Natural killer cell (primary cell): ENCODE results near the gene PTPRK. TPM values are rescaled to one million over a fixed set of nuclear protein-coding genes. Genes with fewer than 3 reads are reported as not detected.

ENCODE experiments used
- ATAC-seq, 3 donors: fragments of 150-1000 bp in 2 of 3; fragments of 200-7000 bp in 1 of 3; cut with Tn5 transposase; 1 replicate in 1 of 3; 2 replicates in 2 of 3; pipeline ENCODE4 v1.10.0; 2021; ENCODE audit warnings: mild to moderate bottlenecking in 2 of 3, moderate library complexity in 2 of 3
- DNase-seq, 2 donors: peaks; one replicate each; pipeline versions ENCODE4 v3.0.0 to v3.0.0-alpha.2; 2013 to 2021; ENCODE audit warnings: mixed read lengths in 1 of 2
- H3K27ac ChIP-seq: one replicate; pipeline ENCODE4 v1.5.1; 2013; ENCODE audit warnings: mild to moderate bottlenecking, low read length
- H3K27me3 ChIP-seq: one replicate; pipeline ENCODE4 v1.6.1; 2013; ENCODE audit warnings: low read length; ENCODE audit not compliant: control insufficient read depth, insufficient read depth
- H3K36me3 ChIP-seq: one replicate; pipeline ENCODE4 v1.6.1; 2013; ENCODE audit warnings: low read length; ENCODE audit not compliant: control insufficient read depth, insufficient read depth
- H3K4me1 ChIP-seq: one replicate; pipeline ENCODE4 v1.6.1; 2013; ENCODE audit warnings: low read length; ENCODE audit not compliant: control insufficient read depth, insufficient read depth
- H3K4me3 ChIP-seq: one replicate; pipeline ENCODE4 v1.5.1; 2013; ENCODE audit warnings: low read length
- H3K9me3 ChIP-seq: one replicate; pipeline ENCODE4 v1.6.1; 2013; ENCODE audit warnings: low read length; ENCODE audit not compliant: control insufficient read depth, insufficient read depth
- H3K27ac Mint-ChIP-seq, 2 donors: one replicate each; pipeline ENCODE4 v1.8.0; 2022; ENCODE audit warnings: mild to moderate bottlenecking in 2 of 2, mixed read lengths in 2 of 2, moderate library complexity in 1 of 2
- H3K27me3 Mint-ChIP-seq, 2 donors: one replicate each; pipeline ENCODE4 v1.8.0; 2022; ENCODE audit warnings: low read depth in 2 of 2, mixed read lengths in 2 of 2
- H3K36me3 Mint-ChIP-seq: one replicate; pipeline ENCODE4 v1.8.0; 2022; ENCODE audit warnings: mixed read lengths
- H3K4me1 Mint-ChIP-seq, 2 donors: one replicate each; pipeline ENCODE4 v1.8.0; 2022; ENCODE audit warnings: mixed read lengths in 2 of 2
- H3K4me3 Mint-ChIP-seq: one replicate; pipeline ENCODE4 v1.8.0; 2022; ENCODE audit warnings: mild to moderate bottlenecking, moderate library complexity, mixed read lengths
- H3K9me3 Mint-ChIP-seq, 2 donors: one replicate each; pipeline ENCODE4 v1.8.0; 2022; ENCODE audit warnings: mixed read lengths in 2 of 2
- CTCF ChIP-seq: fragments of 200-600 bp; IDR thresholded peaks from one replicate; pipeline ENCODE4 v1.8.0; 2022; ENCODE audit warnings: antibody characterized with exemption
- WGBS: methylation state at CpG from one replicate; pipeline ENCODE4 v1.1.7; 2013; ENCODE audit warnings: missing lambda C conversion rate; ENCODE audit not compliant: insufficient coverage; 5-methylcytosine and 5-hydroxymethylcytosine counted together
- intact Hi-C: fragments of 100-400 bp; cut with micrococcal nuclease; formaldehyde crosslinking; loops from one replicate; pipeline ENCODE4 v1.14.2; 2022
- total RNA-seq, 4 donors: library from RNA; stranded (reverse); fragments of 120-200 nt in 1 of 4; gene quantifications; one replicate each; pipeline versions ENCODE4 v1.2.3 to v1.2.4, GENCODE V29; 2013 to 2022

Gene PTPRK
- total RNA-seq, 3 donors from 2014 or later (not counting 1 experiment from before 2014, with no cell fraction given), result 0.14 to 1.2 (median 0.95) TPM

GRCh38 chr6:128403618-128404444, 116.6 kb downstream of the PTPRK start:
- TF ChIP-seq CTCF, result no peak
- intact Hi-C loops, result no loop called here
- no peaks in the 10 kb centered on the region for H3K36me3 Mint-ChIP-seq
- Histone ChIP-seq H3K4me3 (no peak overlapping the region), H3K27ac (no peak overlapping the region), H3K9me3 (no peaks in the 10 kb centered on the region), H3K4me1 (no peaks in the 10 kb centered on the region), H3K27me3 (no peaks in the 10 kb centered on the region), H3K36me3 (no peaks in the 10 kb centered on the region)
- H3K4me3 Mint-ChIP-seq, result no peak overlapping the region
- ATAC-seq (no peak), DNase-seq (no peak)
- WGBS, result 88% methylated on average over 3 of the region's 4 CpGs
- peaks cover 0 to 3% of the 10 kb centered on the region in 2 donors for H3K9me3 Mint-ChIP-seq
- no peaks in the 10 kb centered on the region for H3K27me3 Mint-ChIP-seq
- no peaks in the 10 kb centered on the region for H3K4me1 Mint-ChIP-seq
- H3K27ac Mint-ChIP-seq, result no peak overlapping the region

DNA sequence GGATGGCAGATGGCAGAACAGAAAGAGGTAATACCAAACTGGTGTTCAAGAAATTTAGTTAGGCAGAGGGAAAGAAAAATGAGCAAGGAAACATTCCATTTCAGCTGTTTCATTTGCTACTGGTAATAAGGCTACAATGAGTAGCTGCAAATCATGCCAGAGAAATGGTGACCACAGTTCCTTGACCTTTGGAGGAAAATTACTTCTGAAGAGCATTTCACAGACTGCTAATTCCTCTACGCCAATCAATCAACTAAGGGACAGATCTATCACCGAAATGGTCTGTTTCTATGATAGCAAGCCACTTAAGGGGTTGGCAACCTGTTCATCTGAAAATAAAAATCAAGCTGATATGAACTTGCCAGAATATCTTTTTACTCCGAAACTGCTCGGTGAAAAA, 119.5 kb downstream of the PTPRK start:
- Mint-ChIP-seq H3K4me3 (no peak overlapping the region), H3K36me3 (no peaks in the 10 kb centered on the region), H3K27me3 (no peaks in the 10 kb centered on the region), H3K27ac (no peak overlapping the region), H3K4me1 (no peaks in the 10 kb centered on the region), H3K9me3 (peaks cover 0 to 3% of the 10 kb centered on the region in 2 donors)
- 92% methylated on average over 3 of the region's 4 CpGs for WGBS
- Histone ChIP-seq H3K4me3 (no peak overlapping the region), H3K4me1 (no peaks in the 10 kb centered on the region), H3K9me3 (no peaks in the 10 kb centered on the region), H3K27ac (no peak overlapping the region), H3K27me3 (no peaks in the 10 kb centered on the region), H3K36me3 (no peaks in the 10 kb centered on the region)
- intact Hi-C loops, result no loop called here
- TF ChIP-seq CTCF, result no peak
- no peak for DNase-seq
- ATAC-seq, result no peak

- Mint-ChIP-seq H3K4me3 (no peak overlapping the region), H3K4me1 (no peaks in the 10 kb centered on the region), H3K9me3 (peaks cover 0 to 3% of the 10 kb centered on the region in 2 donors), H3K27ac (no peak overlapping the region), H3K27me3 (no peaks in the 10 kb centered on the region), H3K36me3 (no peaks in the 10 kb centered on the region)
- Histone ChIP-seq H3K36me3 (no peaks in the 10 kb centered on the region), H3K4me1 (no peaks in the 10 kb centered on the region), H3K27me3 (no peaks in the 10 kb centered on the region), H3K27ac (no peak overlapping the region), H3K4me3 (no peak overlapping the region), H3K9me3 (no peaks in the 10 kb centered on the region)
- no peak for DNase-seq
- 95% methylated on average over 9 of the region's 9 CpGs for WGBS
- ATAC-seq, result no peak
- TF ChIP-seq CTCF, result no peak
- intact Hi-C loops, result no loop called here
Measured at GRCh38 chr6:128397996-128398395, 122.4 kb downstream of the PTPRK start.

DNA sequence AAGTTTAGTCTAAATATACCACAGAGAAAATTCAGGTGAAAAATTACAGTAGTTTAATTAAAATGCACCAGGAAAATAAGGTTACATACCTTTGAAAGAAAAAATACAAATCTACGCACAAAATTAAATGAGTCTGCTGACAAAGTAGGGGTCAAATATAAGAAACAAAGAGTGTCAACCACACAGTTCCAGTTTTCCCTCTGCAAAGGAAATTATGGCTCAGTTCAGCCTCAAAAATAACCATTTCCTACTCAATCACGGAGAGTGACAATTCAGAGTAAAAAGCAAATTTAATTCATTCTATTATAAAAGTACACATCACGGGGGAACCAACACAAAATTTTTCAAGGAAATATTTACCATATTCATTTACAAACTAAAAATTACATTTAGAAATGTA, 124.8 kb downstream of the PTPRK start:
- Mint-ChIP-seq H3K4me1 (no peaks in the 10 kb centered on the region), H3K36me3 (no peaks in the 10 kb centered on the region), H3K27ac (no peak overlapping the region), H3K9me3 (peaks cover 3 to 5% of the 10 kb centered on the region in 2 donors), H3K4me3 (no peak overlapping the region), H3K27me3 (no peaks in the 10 kb centered on the region)
- no peak for TF ChIP-seq CTCF
- Histone ChIP-seq H3K4me1 (no peaks in the 10 kb centered on the region), H3K27ac (no peak overlapping the region), H3K36me3 (no peaks in the 10 kb centered on the region), H3K4me3 (no peak overlapping the region), H3K9me3 (no peaks in the 10 kb centered on the region), H3K27me3 (no peaks in the 10 kb centered on the region)
- WGBS, result 74% methylated on average over 2 of the region's 3 CpGs
- ATAC-seq (no peak), DNase-seq (no peak)
- intact Hi-C loops, result no loop called here
